Psoas muscle (tissue), 8 donors: ENCODE measurements around the gene VPS13D. TPM values are rescaled to one million over a fixed set of nuclear protein-coding genes. Genes with fewer than 3 reads are reported as not detected.

Experiments used
- ATAC-seq, 4 donors: fragments of 200-7000 bp; cut with Tn5 transposase; one replicate each; pipeline ENCODE4 v1.9.1; 2020; ENCODE audit warnings: moderate library complexity in 3 of 4, mild to moderate bottlenecking in 2 of 4
- DNase-seq, 2 donors: peaks; one replicate each; pipeline ENCODE4 v3.0.0-alpha.2; 2020
- H3K27ac ChIP-seq: fragments of 200-600 bp; one replicate; pipeline ENCODE4 v1.8.0; 2022
- H3K27me3 ChIP-seq, 3 donors: fragments of 200-600 bp in 1 of 3; one replicate each; pipeline versions ENCODE4 v1.6.1 to v1.8.0; 2013 to 2022; ENCODE audit warnings: low read length in 2 of 3, mild to moderate bottlenecking in 2 of 3, moderate library complexity in 1 of 3; ENCODE audit not compliant: insufficient read depth in 3 of 3
- H3K36me3 ChIP-seq, 2 donors: fragments of 200-600 bp in 1 of 2; one replicate each; pipeline versions ENCODE4 v1.6.1 to v1.8.0; 2013 to 2022; ENCODE audit warnings: low read depth in 1 of 2, mild to moderate bottlenecking in 1 of 2, moderate library complexity in 1 of 2; ENCODE audit not compliant: insufficient read depth in 1 of 2
- H3K4me1 ChIP-seq: fragments of 200-600 bp; one replicate; pipeline ENCODE4 v1.8.0; 2022
- H3K4me3 ChIP-seq: fragments of 200-600 bp; one replicate; pipeline ENCODE4 v1.8.0; 2022; ENCODE audit warnings: mild to moderate bottlenecking
- H3K9me3 ChIP-seq: fragments of 200-600 bp; one replicate; pipeline ENCODE4 v1.8.0; 2022
- WGBS, 3 donors: extraction: QIAGEN DNeasy Blood & Tissue Kit; methylation state at CpG; one replicate each; pipeline versions ENCODE4 v1.1.6 to v1.1.7; 2013; 5-methylcytosine and 5-hydroxymethylcytosine counted together
- intact Hi-C, 2 donors: fragments of 100-400 bp; cut with DNase I; formaldehyde crosslinking; loops; one replicate each; pipeline versions ENCODE4 v1.11.0 to v1.14.2; 2022
- polyA plus RNA-seq, 3 donors: library from polyadenylated mRNA; stranded (reverse); fragments of 200-250 nt; gene quantifications; one replicate each; pipeline ENCODE4 v1.2.3, GENCODE V29; 2013
- total RNA-seq, 4 donors: library from RNA; stranded (reverse); fragmentation: NEBNext Ultra II Directional in 2 of 4; extraction: Animal tissue kit (Norgen Biotek cat#: 25700) in 2 of 4; gene quantifications; one replicate each; pipeline versions ENCODE4 v1.2.1 to v1.2.4, GENCODE V29; 2021 to 2023
- TF ChIP-seq, protein P1 (sequence below): fragments of 200-600 bp; IDR thresholded peaks from one replicate; pipeline ENCODE4 v1.8.0; 2022; ENCODE audit warnings: antibody characterized with exemption
- donor health status: healthy with polysubstance abuse.
- donor health status: DM: no; HTN: no; CAD: no; lungs with moderate emphysema.
- donor health status: Bipolar disorder and iron deficiency.
- donor health status: healthy.
- donor health status: DM: yes; HTN: yes; CAD: no.
- donor health status: DM: no; HTN: no; CAD: no.
- donor health status: DM: no; HTN: no; CAD: no.
- donor health status: DM: yes; HTN: yes; CAD: no.

Gene VPS13D
- total and polyA plus RNA-seq, 7 donors, result 19.9 to 69.1 (median 45.3) TPM

DNA sequence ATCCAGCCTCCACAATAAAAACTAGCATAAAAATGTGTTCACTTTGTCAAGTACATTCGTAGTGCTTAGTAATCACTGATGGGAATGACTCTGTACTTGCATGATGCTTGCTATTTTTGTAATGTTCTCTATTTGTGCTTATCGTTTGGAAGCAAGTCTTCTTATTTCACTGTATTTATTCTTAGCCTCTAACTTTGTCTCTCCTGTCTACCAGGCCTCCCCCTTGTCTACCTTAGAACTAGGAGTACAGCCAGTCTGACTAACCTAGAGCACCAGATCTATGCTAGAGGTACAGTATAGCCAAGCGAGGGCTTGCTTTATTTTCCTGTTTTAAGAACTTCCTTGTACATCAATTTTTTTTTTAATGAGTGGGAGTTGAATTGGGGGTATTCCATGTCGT lies 108.2 kb downstream of the VPS13D start:
- peak; percentile 82 to 93 (median 90) for ATAC-seq
- peaks cover 3 to 49% of the 10 kb centered on the region in 2 donors for H3K36me3 ChIP-seq
- H3K4me3 ChIP-seq, result no peak overlapping the region
- peak overlapping the region; percentile 65 for H3K27ac ChIP-seq
- no peak for DNase-seq
- TF ChIP-seq, protein P1, sequence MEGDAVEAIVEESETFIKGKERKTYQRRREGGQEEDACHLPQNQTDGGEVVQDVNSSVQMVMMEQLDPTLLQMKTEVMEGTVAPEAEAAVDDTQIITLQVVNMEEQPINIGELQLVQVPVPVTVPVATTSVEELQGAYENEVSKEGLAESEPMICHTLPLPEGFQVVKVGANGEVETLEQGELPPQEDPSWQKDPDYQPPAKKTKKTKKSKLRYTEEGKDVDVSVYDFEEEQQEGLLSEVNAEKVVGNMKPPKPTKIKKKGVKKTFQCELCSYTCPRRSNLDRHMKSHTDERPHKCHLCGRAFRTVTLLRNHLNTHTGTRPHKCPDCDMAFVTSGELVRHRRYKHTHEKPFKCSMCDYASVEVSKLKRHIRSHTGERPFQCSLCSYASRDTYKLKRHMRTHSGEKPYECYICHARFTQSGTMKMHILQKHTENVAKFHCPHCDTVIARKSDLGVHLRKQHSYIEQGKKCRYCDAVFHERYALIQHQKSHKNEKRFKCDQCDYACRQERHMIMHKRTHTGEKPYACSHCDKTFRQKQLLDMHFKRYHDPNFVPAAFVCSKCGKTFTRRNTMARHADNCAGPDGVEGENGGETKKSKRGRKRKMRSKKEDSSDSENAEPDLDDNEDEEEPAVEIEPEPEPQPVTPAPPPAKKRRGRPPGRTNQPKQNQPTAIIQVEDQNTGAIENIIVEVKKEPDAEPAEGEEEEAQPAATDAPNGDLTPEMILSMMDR, result no peak
- H3K27me3 ChIP-seq, result no peaks in the 10 kb centered on the region
- intact Hi-C loops, result loop anchor here in 1 of 2 donors (10.0 kb wide), 1 partner anchor 533 kb away; the partner anchor contains the start of genes CLCN6 and MTHFR
- H3K4me1 ChIP-seq, result peaks cover 57% of the 10 kb centered on the region
- no peaks in the 10 kb centered on the region for H3K9me3 ChIP-seq
- 22 to 39% (median 25%) methylated on average over 4 of the region's 4 CpGs for WGBS, 3 donors

DNA sequence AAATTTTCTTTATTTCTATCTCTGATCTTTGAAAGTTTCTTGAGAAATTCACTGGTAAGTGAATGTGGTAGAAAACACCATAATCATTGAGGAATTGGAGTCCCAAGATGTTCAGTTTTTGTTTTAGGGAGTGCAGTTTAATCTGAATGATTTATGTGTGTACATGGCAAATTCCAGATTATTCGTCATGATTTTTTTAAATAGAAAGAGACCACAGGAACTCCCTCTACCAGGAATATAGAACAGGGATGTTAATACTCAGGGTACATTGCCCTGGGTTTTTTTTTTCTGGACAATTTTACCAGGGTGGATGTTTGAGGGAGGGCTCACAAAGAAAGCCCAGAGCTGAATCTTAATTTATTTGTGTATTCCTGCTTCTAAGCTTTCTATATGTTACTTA lies 109.0 kb downstream of the VPS13D start:
- peaks cover 0 to 49% of the 10 kb centered on the region in 2 donors for H3K36me3 ChIP-seq
- ATAC-seq (peak in 2 of 4 donors; percentile 11 to 16), DNase-seq (no peak)
- no peaks in the 10 kb centered on the region for H3K9me3 ChIP-seq
- TF ChIP-seq, protein P1, result no peak
- peaks cover 57% of the 10 kb centered on the region for H3K4me1 ChIP-seq
- intact Hi-C loops, result loop anchor here in 1 of 2 donors (10.0 kb wide), 1 partner anchor 534 kb away; the partner anchor contains the start of genes CLCN6 and MTHFR
- H3K27me3 ChIP-seq, result no peaks in the 10 kb centered on the region
- H3K4me3 ChIP-seq, result no peak overlapping the region
- peak overlapping the region; percentile 65 for H3K27ac ChIP-seq
- 13 to 66% (median 19%) methylated on average over 1 of the region's 1 CpG for WGBS, 3 donors

DNA sequence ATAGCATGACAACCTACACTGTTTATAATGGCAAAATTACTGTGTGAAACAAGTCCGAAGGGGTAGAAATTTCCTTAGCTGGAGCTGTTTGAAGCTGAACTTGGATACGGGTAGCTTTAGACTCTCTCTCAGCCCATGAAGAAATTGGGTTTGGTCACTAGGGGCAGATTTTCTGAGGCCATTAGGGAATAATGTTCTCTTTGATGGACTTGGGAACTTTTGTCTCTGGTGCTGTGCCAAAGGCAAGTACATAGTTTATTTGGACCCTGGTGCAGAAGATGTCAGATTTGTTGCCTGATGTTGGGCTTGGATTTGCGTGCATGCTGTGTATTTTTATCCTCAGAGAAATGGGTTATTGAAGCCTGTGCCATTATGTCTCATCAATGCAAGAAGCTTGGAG lies 109.6 kb downstream of the VPS13D start:
- TF ChIP-seq, protein P1, result no peak
- Histone ChIP-seq H3K9me3 (no peaks in the 10 kb centered on the region), H3K36me3 (peaks cover 0 to 47% of the 10 kb centered on the region in 2 donors), H3K4me3 (no peak overlapping the region), H3K4me1 (peaks cover 63% of the 10 kb centered on the region), H3K27me3 (no peaks in the 10 kb centered on the region), H3K27ac (peak overlapping the region; percentile 65)
- WGBS, 3 donors, result 32 to 71% (median 48%) methylated on average over 3 of the region's 3 CpGs
- DNase-seq (no peak), ATAC-seq (peak in 2 of 4 donors; percentile 18 to 27)
- intact Hi-C loops, result loop anchor here in 1 of 2 donors (10.0 kb wide), 1 partner anchor 535 kb away; the partner anchor contains the start of genes CLCN6 and MTHFR

DNA sequence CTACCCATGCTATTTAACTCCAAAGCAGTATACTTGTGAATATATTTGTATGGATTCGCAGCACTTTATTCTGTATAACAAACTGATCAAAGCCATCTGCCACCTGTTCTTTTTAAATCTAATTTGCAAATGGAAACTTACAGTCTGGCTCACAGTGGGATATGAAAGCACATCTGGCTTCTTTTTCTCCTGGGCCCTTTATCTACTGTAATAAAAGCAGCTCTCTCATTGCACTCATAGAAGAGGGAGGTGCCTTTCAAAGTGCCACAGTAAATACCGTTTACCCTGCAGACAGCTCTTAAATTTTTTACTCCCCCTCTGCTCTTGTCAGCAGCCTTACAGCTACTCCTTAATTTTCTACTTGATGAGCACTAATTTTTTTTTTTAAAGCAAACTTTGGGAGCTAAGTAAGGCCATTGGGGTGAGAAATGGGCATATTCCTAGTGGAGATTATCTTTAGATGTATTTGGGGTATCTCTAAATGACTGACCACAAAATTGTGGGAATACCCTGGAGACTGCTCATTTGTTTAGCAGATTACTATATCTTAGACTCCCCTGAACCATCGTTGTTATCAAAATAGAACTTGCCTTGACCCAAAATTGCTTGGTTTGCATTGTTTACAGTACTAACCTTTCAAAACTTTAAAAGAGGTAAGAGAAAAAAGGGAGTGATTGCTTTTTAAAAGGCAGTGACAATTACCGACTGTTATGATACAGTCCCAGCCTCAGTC lies 110.1 kb downstream of the VPS13D start:
- no peak for ATAC-seq
- peaks cover 64% of the 10 kb centered on the region for H3K4me1 ChIP-seq
- no peak for DNase-seq
- 49 to 61% (median 58%) methylated on average over 4 of the region's 4 CpGs for WGBS, 3 donors
- TF ChIP-seq, protein P1, result no peak
- H3K9me3 ChIP-seq, result no peaks in the 10 kb centered on the region
- H3K27me3 ChIP-seq, result no peaks in the 10 kb centered on the region
- H3K36me3 ChIP-seq, result peaks cover 0 to 45% of the 10 kb centered on the region in 2 donors
- no peak overlapping the region for H3K4me3 ChIP-seq
- intact Hi-C loops, result loop anchor here (10.0 kb wide), 2 partner anchors 65 to 535 kb away; partner anchors contain the start of genes CLCN6 (in 1 of the 2) and MTHFR (in 1 of the 2)
- H3K27ac ChIP-seq, result peak overlapping the region; percentile 44
